ENCODE measurements around the gene TAF11L13. TPM values are rescaled to one million over a fixed set of nuclear protein-coding genes. Genes with fewer than 3 reads are reported as not detected.
"Not testable (repeated sequence)": the region's sequence is repeated elsewhere in the genome, so short reads cannot be mapped to it uniquely, and the experiment has no call there.

Gene TAF11L13
- total RNA-seq, 3 donors from 2014 or later: not detected

- intact Hi-C loops (cut with DNase I, micrococcal nuclease): no loop called here
- Histone ChIP-seq H3K9me3 (no peaks in the 10 kb centered on the region), H3K4me3 (no peak overlapping the region), H3K4me1 (ENCODE audit: low read depth) (no peaks in the 10 kb centered on the region), H3K36me3 (ENCODE audit: low read depth) (no peaks in the 10 kb centered on the region)
- no peak for TF ChIP-seq CTCF (IDR thresholded peaks at IDR 0.05)
- ATAC-seq (no peak), DNase-seq (no peak)
These were observed 16.8 kb upstream of the TAF11L13 start for GRCh38 chr5:17614872-17615605.

GRCh38 chr5:17619354-17619753 is 12.5 kb upstream of the TAF11L13 start:
- no peaks in the 10 kb centered on the region for H3K4me1 ChIP-seq (ENCODE audit: low read depth)
- no peak for TF ChIP-seq CTCF (IDR thresholded peaks at IDR 0.05)
- H3K36me3 ChIP-seq (ENCODE audit: low read depth): no peaks in the 10 kb centered on the region
- H3K4me3 ChIP-seq: no peak overlapping the region
- no peaks in the 10 kb centered on the region for H3K9me3 ChIP-seq
- intact Hi-C loops (cut with DNase I, micrococcal nuclease): no loop called here
- ATAC-seq (no peak), DNase-seq (no peak)

- H3K36me3 ChIP-seq (ENCODE audit: low read depth): no peaks in the 10 kb centered on the region
- no peaks in the 10 kb centered on the region for H3K4me1 ChIP-seq (ENCODE audit: low read depth)
- ATAC-seq (no peak), DNase-seq (peak in 1 of 3 donors; percentile 41)
- no peak overlapping the region for H3K4me3 ChIP-seq
- no peak for TF ChIP-seq CTCF (IDR thresholded peaks at IDR 0.05)
- no peaks in the 10 kb centered on the region for H3K9me3 ChIP-seq
- intact Hi-C loops (cut with DNase I, micrococcal nuclease): no loop called here
These were observed 11.3 kb upstream of the TAF11L13 start for GRCh38 chr5:17620627-17621026.

GRCh38 chr5:17625686-17626085 is 6.2 kb upstream of the TAF11L13 start:
- ATAC-seq: no peak
- intact Hi-C loops (cut with DNase I, micrococcal nuclease): no loop called here
- no peak for TF ChIP-seq CTCF (IDR thresholded peaks at IDR 0.05)

GRCh38 chr5:17634160-17634559 is 2.3 kb downstream of the TAF11L13 start, which contains the start of gene TAF11L14:
Gene TAF11L14, plus strand, starts transcription at chr5:17634460.
- H3K36me3 ChIP-seq (ENCODE audit: low read depth): no peaks in the 10 kb centered on the region
- intact Hi-C loops (cut with DNase I, micrococcal nuclease): no loop called here
- no peaks in the 10 kb centered on the region for H3K9me3 ChIP-seq
- ATAC-seq (no peak), DNase-seq (no peak)
- no peaks in the 10 kb centered on the region for H3K4me1 ChIP-seq (ENCODE audit: low read depth)
- no peak for TF ChIP-seq CTCF (IDR thresholded peaks at IDR 0.05)
- no peak within 1 kb of the TSS for H3K4me3 ChIP-seq

More at GRCh38 chr5:17625686-17626085, 6.2 kb upstream of the TAF11L13 start:
- Histone ChIP-seq H3K4me1 (ENCODE audit: low read depth) (no peaks in the 10 kb centered on the region), H3K36me3 (ENCODE audit: low read depth) (no peaks in the 10 kb centered on the region), H3K4me3 (no peak overlapping the region), H3K9me3 (no peaks in the 10 kb centered on the region)
- no peak for DNase-seq

- intact Hi-C loops (cut with DNase I, micrococcal nuclease); H3K36me3 ChIP-seq (ENCODE audit: low read depth); DNase-seq; H3K4me1 ChIP-seq (ENCODE audit: low read depth); H3K4me3 ChIP-seq; H3K9me3 ChIP-seq; ATAC-seq: not testable (repeated sequence)
These were observed 17.3 kb downstream of the TAF11L13 start for GRCh38 chr5:17649232-17649631.

- not testable (repeated sequence) for DNase-seq, ATAC-seq
These were observed 23.4 kb downstream of the TAF11L13 start for GRCh38 chr5:17655201-17655759.

More at GRCh38 chr5:17655201-17655759, 23.4 kb downstream of the TAF11L13 start:
- H3K4me1 ChIP-seq (ENCODE audit: low read depth); intact Hi-C loops (cut with DNase I, micrococcal nuclease); H3K9me3 ChIP-seq; H3K36me3 ChIP-seq (ENCODE audit: low read depth); H3K4me3 ChIP-seq: not testable (repeated sequence)

Data from mucosa of descending colon (tissue), 3 donors.